H9 (cell line): Measurements from ENCODE around the gene GMPR. TPM values are rescaled to one million over a fixed set of nuclear protein-coding genes. Genes with fewer than 3 reads are reported as not detected.

ENCODE experiments used
- DNase-seq: peaks from one replicate; pipeline ENCODE4 v3.0.0-alpha.2; 2017
- H2AFZ ChIP-seq: one replicate; pipeline ENCODE4 v1.6.1; 2013; ENCODE audit warnings: mild to moderate bottlenecking, low read length, control low read depth, moderate library complexity
- H2AK5ac ChIP-seq: 2 replicates; pipeline ENCODE4 v1.6.1; 2013; ENCODE audit warnings: low read length, control low read depth, mixed read lengths; ENCODE audit not compliant: insufficient read length
- H2BK120ac ChIP-seq: one replicate; pipeline ENCODE4 v1.6.1; 2013; ENCODE audit warnings: low read depth, mild to moderate bottlenecking, low read length, control low read depth, inconsistent platforms; ENCODE audit not compliant: poor library complexity, severe bottlenecking
- H2BK12ac ChIP-seq: 2 replicates; pipeline ENCODE4 v1.6.1; 2013; ENCODE audit warnings: low read length, control low read depth, mixed read lengths, low read depth; ENCODE audit not compliant: insufficient read length
- H2BK15ac ChIP-seq: 2 replicates; pipeline ENCODE4 v1.6.1; 2013; ENCODE audit warnings: low read depth, low read length, control low read depth
- H2BK20ac ChIP-seq: one replicate; pipeline ENCODE4 v1.6.1; 2013; ENCODE audit warnings: low read depth, mild to moderate bottlenecking, low read length, control low read depth, inconsistent platforms; ENCODE audit not compliant: poor library complexity, severe bottlenecking
- H2BK5ac ChIP-seq: 2 replicates; pipeline ENCODE4 v1.6.1; 2013; ENCODE audit warnings: low read length, control low read depth, mixed read lengths; ENCODE audit not compliant: insufficient read length
- H3K14ac ChIP-seq: 2 replicates; pipeline ENCODE4 v1.6.1; 2013; ENCODE audit warnings: low read length, control low read depth; ENCODE audit not compliant: insufficient read depth
- H3K18ac ChIP-seq: 2 replicates; pipeline ENCODE4 v1.6.1; 2013; ENCODE audit warnings: low read depth, mild to moderate bottlenecking, mixed read lengths, low read length, control low read depth; ENCODE audit not compliant: insufficient read length
- H3K23ac ChIP-seq: 2 replicates; pipeline ENCODE4 v1.6.1; 2013; ENCODE audit warnings: low read length, control low read depth, mixed read lengths, low read depth; ENCODE audit not compliant: insufficient read length
- H3K23me2 ChIP-seq: 2 replicates; pipeline ENCODE4 v1.6.1; 2013; ENCODE audit warnings: low read depth, mild to moderate bottlenecking, mixed read lengths, low read length, control low read depth; ENCODE audit not compliant: insufficient read length, poor library complexity, severe bottlenecking
- H3K27ac ChIP-seq: 2 replicates; pipeline ENCODE4 v1.5.1; 2013; ENCODE audit warnings: low read length, control low read depth, mixed read lengths, low read depth; ENCODE audit not compliant: insufficient read length
- H3K27me3 ChIP-seq: 2 replicates; pipeline ENCODE4 v1.6.1; 2013; ENCODE audit warnings: low read length, control low read depth, inconsistent platforms; ENCODE audit not compliant: insufficient read depth
- H3K4ac ChIP-seq: 2 replicates; pipeline ENCODE4 v1.6.1; 2013; ENCODE audit warnings: low read depth, mild to moderate bottlenecking, control low read depth, inconsistent platforms, low read length, moderate library complexity
- H3K4me1 ChIP-seq: 2 replicates; pipeline ENCODE4 v1.6.1; 2013; ENCODE audit warnings: low read length, control low read depth, inconsistent platforms; ENCODE audit not compliant: insufficient read depth
- H3K4me2 ChIP-seq: 2 replicates; pipeline ENCODE4 v1.6.1; 2013; ENCODE audit warnings: low read length, control low read depth, mixed read lengths; ENCODE audit not compliant: insufficient read length, insufficient read depth
- H3K56ac ChIP-seq: 2 replicates; pipeline ENCODE4 v1.6.1; 2013; ENCODE audit warnings: low read depth, mild to moderate bottlenecking, mixed read lengths, low read length, control low read depth; ENCODE audit not compliant: insufficient read length
- H3K79me1 ChIP-seq: 2 replicates; pipeline ENCODE4 v1.6.1; 2013; ENCODE audit warnings: low read depth, mild to moderate bottlenecking, moderate library complexity, low read length, control low read depth, inconsistent platforms; ENCODE audit not compliant: insufficient read depth, poor library complexity, severe bottlenecking
- H3K79me2 ChIP-seq: 2 replicates; pipeline ENCODE4 v1.6.1; 2013; ENCODE audit warnings: low read length, control low read depth, inconsistent platforms; ENCODE audit not compliant: insufficient read depth
- H3K9ac ChIP-seq: 2 replicates; pipeline ENCODE4 v1.6.1; 2013; ENCODE audit warnings: low read length, control low read depth, mixed read lengths; ENCODE audit not compliant: insufficient read length; ENCODE audit errors: extremely low read depth
- H3K9me3 ChIP-seq: one replicate; pipeline ENCODE4 v1.6.1; 2013; ENCODE audit warnings: low read depth, low read length, inconsistent platforms; ENCODE audit not compliant: control insufficient read depth
- H3T11ph ChIP-seq: one replicate; pipeline ENCODE4 v1.6.1; 2013; ENCODE audit warnings: mild to moderate bottlenecking, low read length, control low read depth, inconsistent platforms
- H4K20me1 ChIP-seq: one replicate; pipeline ENCODE4 v1.6.1; 2013; ENCODE audit not compliant: control insufficient read depth, insufficient read length, insufficient read depth
- H4K5ac ChIP-seq: 2 replicates; pipeline ENCODE4 v1.6.1; 2013; ENCODE audit warnings: low read depth, mild to moderate bottlenecking, mixed read lengths, low read length, control low read depth; ENCODE audit not compliant: insufficient read length
- H4K8ac ChIP-seq: replicated peaks from 2 replicates; pipeline ENCODE4 v1.6.1; 2013; ENCODE audit warnings: low read length, control low read depth, mixed read lengths, low read depth; ENCODE audit not compliant: insufficient read length
- H4K91ac ChIP-seq: 2 replicates; pipeline ENCODE4 v1.6.1; 2013; ENCODE audit warnings: low read depth, mild to moderate bottlenecking, moderate library complexity, mixed read lengths, low read length, control low read depth; ENCODE audit not compliant: insufficient read length
- H3K27ac Mint-ChIP-seq, 3 experiments: 2 replicates in 2 of 3; 3 replicates in 1 of 3; pipeline ENCODE4 v1.8.0; 2020 to 2021; ENCODE audit warnings: mixed read lengths in 3 of 3, mild to moderate bottlenecking in 1 of 3, moderate library complexity in 1 of 3
- H3K27me3 Mint-ChIP-seq: 2 replicates; pipeline ENCODE4 v1.8.0; 2021; ENCODE audit warnings: low read depth, mild to moderate bottlenecking, moderate library complexity, mixed read lengths
- H3K36me3 Mint-ChIP-seq, 3 experiments: 2 replicates in 2 of 3; 3 replicates in 1 of 3; pipeline ENCODE4 v1.8.0; 2020 to 2021; ENCODE audit warnings: low read depth in 3 of 3, mixed read lengths in 3 of 3; ENCODE audit not compliant: insufficient read depth in 1 of 3
- H3K4me1 Mint-ChIP-seq, 2 experiments: 2 replicates each; pipeline ENCODE4 v1.8.0; 2020; ENCODE audit warnings: mixed read lengths in 2 of 2
- H3K4me3 Mint-ChIP-seq, 2 experiments: 2 replicates in 1 of 2; 3 replicates in 1 of 2; pipeline ENCODE4 v1.8.0; 2020 to 2021; ENCODE audit warnings: mild to moderate bottlenecking in 2 of 2, mixed read lengths in 2 of 2, moderate library complexity in 1 of 2
- H3K9me3 Mint-ChIP-seq, 2 experiments: 2 replicates in 1 of 2; 3 replicates in 1 of 2; pipeline ENCODE4 v1.8.0; 2020; ENCODE audit warnings: mild to moderate bottlenecking in 2 of 2, mixed read lengths in 2 of 2, moderate library complexity in 1 of 2
- CTCF ChIP-seq: fragments of 200-600 bp; sonication (generic); conservative IDR thresholded peaks from 3 replicates; pipeline ENCODE4 v1.8.0; 2021; ENCODE audit warnings: antibody characterized with exemption, mild to moderate bottlenecking
- WGBS: extraction: QIAGEN DNeasy Blood & Tissue Kit; methylation state at CpG from one replicate; pipeline ENCODE4 v1.1.7; 2013; ENCODE audit warnings: missing lambda C conversion rate, low lambda C conversion rate, mixed read lengths; ENCODE audit not compliant: insufficient read length; ENCODE audit errors: extremely low coverage; 5-methylcytosine and 5-hydroxymethylcytosine counted together
- total RNA-seq: library from RNA; stranded (reverse); gene quantifications from 2 replicates; pipeline ENCODE4 v1.2.1, GENCODE V29; 2021

The GMPR gene
- total RNA-seq, 1 experiment from 2014 or later = 0.70 TPM

- no peak overlapping the region for H3K27ac Mint-ChIP-seq
- no peak overlapping the region for H4K91ac ChIP-seq
- H3K27ac ChIP-seq = no peak overlapping the region
- no peaks in the 10 kb centered on the region; the same call in none of the 2 replicates for H3K27me3 Mint-ChIP-seq
- H3K4ac ChIP-seq = no peak overlapping the region
- H2AFZ ChIP-seq = no peak overlapping the region
- H3K79me1 ChIP-seq = no peaks in the 10 kb centered on the region
- H2BK5ac ChIP-seq = no peak overlapping the region
- no peak overlapping the region for H4K8ac ChIP-seq
- H3K9me3 Mint-ChIP-seq = no peaks in the 10 kb centered on the region
- no peak overlapping the region for H2AK5ac ChIP-seq
- no peaks in the 10 kb centered on the region for H3K23me2 ChIP-seq
- H2BK15ac ChIP-seq = no peak overlapping the region
- no peak overlapping the region for H3K18ac ChIP-seq
- no peak overlapping the region for H3K23ac ChIP-seq
- no peak overlapping the region for H4K5ac ChIP-seq
- H3K4me1 Mint-ChIP-seq = peaks cover 4 to 5% of the 10 kb centered on the region in 2 experiments
- H3K4me2 ChIP-seq = no peak overlapping the region
- H3K36me3 Mint-ChIP-seq = no peaks in the 10 kb centered on the region
- no peak overlapping the region for H3K4me3 Mint-ChIP-seq
- H2BK12ac ChIP-seq = no peak overlapping the region
- no peaks in the 10 kb centered on the region for H3K4me1 ChIP-seq
- H3K14ac ChIP-seq = no peak overlapping the region
- no peak overlapping the region for H2BK20ac ChIP-seq
- H3K79me2 ChIP-seq = no peaks in the 10 kb centered on the region
- no peak for DNase-seq
- H3K56ac ChIP-seq = no peak overlapping the region
- no peak overlapping the region for H3K9ac ChIP-seq
- no CpG with 5 or more reads among the region's 9 CpGs for WGBS
- no peaks in the 10 kb centered on the region for H4K20me1 ChIP-seq
- no peak overlapping the region for H2BK120ac ChIP-seq
- TF ChIP-seq CTCF = no peak
- no peaks in the 10 kb centered on the region for H3K9me3 ChIP-seq
- H3T11ph ChIP-seq = no peak overlapping the region
- no peaks in the 10 kb centered on the region for H3K27me3 ChIP-seq
Measured at GRCh38 chr6:16313732-16314131, 75.3 kb downstream of the GMPR start.
